NCI-H2227 treated with DMSO at 0.1 percent for 48 hours (cell line): ENCODE data around the gene ATF4.
A peak's percentile ranks its signal among the peaks of the same experiment; 100 is the strongest.

ENCODE experiments used
- DNase-seq: peaks from one replicate; lab custom pipeline; 2025; lab: John Stamatoyannopoulos, UW

Gene ATF4

GRCh38 chr22:39528681-39529486, 8.5 kb downstream of the ATF4 start:
- peak; percentile 73 for DNase-seq

GRCh38 chr22:39529487-39529851, 9.1 kb downstream of the ATF4 start:
- DNase-seq, result no peak

GRCh38 chr22:39530116-39530515, 9.8 kb downstream of the ATF4 start:
- no peak for DNase-seq

- DNase-seq, result peak; percentile 39
These were observed 10.4 kb downstream of the ATF4 start for GRCh38 chr22:39530692-39531331.

- peak; percentile 97 for DNase-seq
These were observed 12.1 kb downstream of the ATF4 start, which contains the start of gene RPS19BP1 for GRCh38 chr22:39532215-39533073. TSS of gene RPS19BP1 (minus strand) at chr22:39532748. CDS start at chr22:39532738, 10 bp downstream.

- no peak for DNase-seq
These were observed 13.7 kb downstream of the ATF4 start for GRCh38 chr22:39534092-39534506.

- DNase-seq, result peak; percentile 24
These were observed 14.4 kb downstream of the ATF4 start for GRCh38 chr22:39534591-39535356.

- DNase-seq, result no peak
These were observed 15.0 kb downstream of the ATF4 start for GRCh38 chr22:39535357-39535725.

- no peak for DNase-seq
These were observed 15.6 kb downstream of the ATF4 start for GRCh38 chr22:39535831-39536449.

- no peak for DNase-seq
These were observed 16.3 kb downstream of the ATF4 start for GRCh38 chr22:39536711-39537110.

- DNase-seq, result no peak
These were observed 17.6 kb downstream of the ATF4 start for GRCh38 chr22:39537975-39538374.

GRCh38 chr22:39543095-39543494, 22.7 kb downstream of the ATF4 start:
- DNase-seq, result peak; percentile 28

- DNase-seq, result no peak
These were observed 25.3 kb downstream of the ATF4 start for GRCh38 chr22:39545386-39546365.

- no peak for DNase-seq
These were observed 26.7 kb downstream of the ATF4 start for GRCh38 chr22:39546889-39547586.

GRCh38 chr22:39547587-39547947, 27.2 kb downstream of the ATF4 start:
- no peak for DNase-seq

- DNase-seq, result no peak
These were observed 33.1 kb downstream of the ATF4 start for GRCh38 chr22:39553429-39553828.

GRCh38 chr22:39554151-39554550, 33.8 kb downstream of the ATF4 start:
- DNase-seq, result no peak

- DNase-seq, result no peak
These were observed 36.8 kb downstream of the ATF4 start for GRCh38 chr22:39556970-39557841.
